ENCODE measurements around the gene HTR6.

Gene HTR6

DNA sequence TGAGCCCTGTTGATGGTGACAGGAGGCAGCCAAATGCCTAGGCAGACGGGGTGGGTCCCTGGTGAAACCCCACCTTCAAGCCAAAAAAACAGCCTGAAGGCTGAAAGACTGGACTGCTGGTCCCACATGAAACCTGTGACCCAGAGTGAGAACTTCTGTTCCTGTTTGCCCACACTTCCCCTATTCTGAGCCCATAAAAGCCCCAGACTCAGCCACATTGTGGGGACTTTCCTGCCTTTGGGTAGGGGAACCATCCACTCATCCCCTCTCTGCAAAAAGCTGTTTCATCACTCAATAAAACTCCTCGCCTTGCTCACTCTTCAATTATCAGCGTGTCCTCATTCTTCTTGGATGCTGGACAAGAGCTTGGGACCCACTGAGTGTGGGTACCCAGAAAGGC, 25.2 kb downstream of the HTR6 start:
- DNase-seq = no peak

DNA sequence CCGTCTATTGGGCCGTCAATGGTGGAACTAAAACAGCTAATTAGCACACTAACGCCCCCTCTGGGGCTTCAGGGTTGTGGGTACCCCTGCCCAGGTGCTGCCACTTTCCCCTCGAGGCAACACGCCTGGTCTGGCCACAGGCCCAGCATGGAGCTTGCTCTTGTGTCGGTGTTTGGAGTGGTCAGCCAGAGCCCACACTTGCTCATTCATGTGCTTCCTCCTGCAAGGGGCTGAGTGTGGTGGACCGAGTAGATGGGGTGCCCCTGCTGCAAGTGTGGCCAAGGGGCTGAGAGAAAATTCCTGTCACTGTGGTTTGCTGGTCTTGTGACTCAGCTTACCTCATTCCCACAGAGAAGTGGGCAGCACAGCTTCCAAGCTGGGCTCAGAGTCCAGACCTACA, 25.7 kb downstream of the HTR6 start:
- no peak for DNase-seq

DNA sequence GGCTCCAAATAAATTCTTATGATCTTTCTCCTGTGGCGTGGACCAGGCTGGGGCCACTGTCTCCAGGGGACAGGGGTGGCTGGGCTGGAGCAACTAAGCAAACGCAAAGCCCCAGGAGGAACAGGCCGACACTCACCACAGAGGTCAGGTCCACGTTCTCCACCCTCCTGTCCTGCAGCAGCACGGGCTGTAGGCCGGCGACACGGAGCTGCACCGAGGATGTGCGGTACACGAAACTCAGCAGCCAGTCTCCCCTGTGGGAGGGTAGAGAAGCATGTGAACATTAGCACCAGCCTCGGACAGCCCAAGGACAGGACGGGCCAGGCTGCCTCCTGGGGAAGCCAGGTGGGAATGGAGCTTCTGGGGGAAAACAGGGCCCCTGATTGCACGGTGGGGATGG, 29.6 kb downstream of the HTR6 start:
- no peak for DNase-seq

DNA sequence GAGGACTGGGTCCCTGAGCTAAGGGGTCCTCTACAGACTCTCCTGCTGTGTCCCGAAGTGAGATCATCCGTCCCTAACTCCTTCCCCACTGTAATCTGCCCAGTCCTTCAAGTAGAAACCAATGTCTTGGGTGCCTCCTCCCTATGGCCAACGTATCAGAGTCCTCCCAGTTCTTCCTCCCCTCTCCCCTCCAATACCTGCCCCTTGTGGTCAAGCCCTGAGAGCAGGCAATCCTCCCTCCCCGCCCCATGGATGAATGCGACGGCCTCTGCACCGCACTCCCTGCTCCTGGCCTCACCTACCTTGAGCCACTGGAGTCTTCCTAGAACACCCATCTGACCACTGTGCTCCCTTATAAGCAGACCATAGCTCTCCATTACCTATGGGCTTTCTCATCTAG, 31.1 kb downstream of the HTR6 start:
- DNase-seq = no peak

DNA sequence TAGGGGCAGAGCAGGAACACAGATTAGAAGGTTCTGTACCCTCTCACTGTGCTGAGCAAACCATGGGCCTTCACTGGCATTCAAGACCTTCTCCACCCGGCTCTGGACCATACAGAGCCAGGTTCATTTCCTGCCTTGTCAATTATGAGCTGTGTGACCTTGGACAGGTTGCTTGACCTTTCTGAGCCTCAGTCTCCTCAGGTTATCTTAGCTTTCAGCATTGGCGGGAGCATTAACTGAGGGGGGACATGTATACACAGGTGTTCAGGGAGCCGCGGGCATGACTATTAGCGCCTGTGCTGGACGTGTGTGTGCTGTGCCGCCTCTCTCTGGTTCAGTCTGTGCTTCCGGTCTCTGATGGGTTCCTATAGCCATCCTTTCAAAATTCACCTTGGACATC, 32.1 kb downstream of the HTR6 start:
- no peak for DNase-seq

DNA sequence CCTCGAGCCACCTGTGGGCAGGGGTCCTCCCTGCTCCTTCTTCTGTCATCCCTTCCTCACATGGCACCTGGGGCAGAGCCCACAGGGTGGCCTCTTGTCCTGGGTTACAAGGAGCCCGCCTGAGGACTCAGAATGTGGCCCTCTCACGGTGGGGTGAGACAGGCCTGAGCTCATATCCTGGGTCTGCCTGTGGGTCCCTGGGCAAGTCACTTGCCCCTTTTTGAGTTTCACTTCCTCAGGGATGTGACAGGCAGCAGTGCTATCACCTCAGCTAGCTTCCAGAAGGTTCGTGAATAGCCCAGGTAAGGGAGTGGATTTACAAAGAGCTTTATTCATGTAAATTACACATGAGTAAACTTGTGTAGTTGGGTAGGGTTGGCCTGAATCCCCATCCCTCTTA, 33.5 kb downstream of the HTR6 start:
- DNase-seq = no peak

DNA sequence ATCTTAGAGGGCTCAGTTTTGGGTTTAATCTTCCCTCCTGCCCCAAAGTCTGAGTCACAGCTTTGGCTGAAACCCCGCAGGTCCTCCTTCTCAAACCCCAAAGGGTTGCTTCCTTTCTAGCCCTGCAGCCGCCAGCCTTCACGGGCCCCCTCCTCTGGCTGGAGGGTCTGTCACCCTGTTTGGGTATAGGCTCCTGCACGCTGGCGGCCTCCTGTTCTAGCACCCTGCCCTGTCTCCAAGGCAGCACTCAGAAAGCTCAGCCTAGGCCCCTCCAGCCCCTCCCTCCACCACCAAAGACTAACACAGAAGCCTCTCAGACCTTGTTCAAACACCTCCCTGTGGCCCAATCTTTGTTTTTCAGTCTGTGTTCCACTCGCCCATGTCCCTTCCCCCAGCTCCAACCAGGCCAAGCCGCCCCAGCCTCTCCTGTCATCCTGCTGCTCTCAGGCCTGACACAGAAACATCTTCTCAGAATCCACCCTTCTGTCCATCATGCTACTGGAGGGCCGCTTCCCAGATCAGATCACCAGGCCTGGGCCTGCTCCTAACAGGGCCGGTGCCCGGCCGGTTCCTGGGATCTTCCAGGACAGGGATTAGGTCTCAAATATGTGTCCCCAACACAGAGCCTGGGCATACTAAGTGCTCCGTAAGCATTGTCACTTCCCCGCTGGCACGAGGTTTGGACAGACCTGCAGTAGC, 35.6 kb downstream of the HTR6 start:
- DNase-seq = no peak

DNA sequence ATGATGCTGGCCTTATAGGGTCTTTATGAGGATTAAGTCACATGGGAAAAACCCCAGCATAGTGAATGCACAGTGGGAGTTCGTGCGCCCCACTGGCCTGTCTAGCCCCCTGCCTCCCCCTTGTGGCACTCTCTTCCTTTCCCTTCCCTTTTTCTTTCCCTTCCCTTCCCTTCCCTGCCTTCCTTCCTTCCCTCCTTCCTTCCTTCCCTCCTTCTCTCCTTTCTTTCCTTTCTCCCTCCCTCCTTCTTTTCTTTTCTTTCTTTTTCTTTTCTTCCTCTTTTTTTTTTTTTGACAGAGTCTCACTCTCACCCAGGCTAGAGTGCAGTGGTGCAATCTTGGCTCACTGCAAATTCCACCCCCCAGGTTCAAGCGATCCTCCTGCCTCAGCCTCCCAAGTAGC, 38.6 kb downstream of the HTR6 start:
- DNase-seq = no peak

DNA sequence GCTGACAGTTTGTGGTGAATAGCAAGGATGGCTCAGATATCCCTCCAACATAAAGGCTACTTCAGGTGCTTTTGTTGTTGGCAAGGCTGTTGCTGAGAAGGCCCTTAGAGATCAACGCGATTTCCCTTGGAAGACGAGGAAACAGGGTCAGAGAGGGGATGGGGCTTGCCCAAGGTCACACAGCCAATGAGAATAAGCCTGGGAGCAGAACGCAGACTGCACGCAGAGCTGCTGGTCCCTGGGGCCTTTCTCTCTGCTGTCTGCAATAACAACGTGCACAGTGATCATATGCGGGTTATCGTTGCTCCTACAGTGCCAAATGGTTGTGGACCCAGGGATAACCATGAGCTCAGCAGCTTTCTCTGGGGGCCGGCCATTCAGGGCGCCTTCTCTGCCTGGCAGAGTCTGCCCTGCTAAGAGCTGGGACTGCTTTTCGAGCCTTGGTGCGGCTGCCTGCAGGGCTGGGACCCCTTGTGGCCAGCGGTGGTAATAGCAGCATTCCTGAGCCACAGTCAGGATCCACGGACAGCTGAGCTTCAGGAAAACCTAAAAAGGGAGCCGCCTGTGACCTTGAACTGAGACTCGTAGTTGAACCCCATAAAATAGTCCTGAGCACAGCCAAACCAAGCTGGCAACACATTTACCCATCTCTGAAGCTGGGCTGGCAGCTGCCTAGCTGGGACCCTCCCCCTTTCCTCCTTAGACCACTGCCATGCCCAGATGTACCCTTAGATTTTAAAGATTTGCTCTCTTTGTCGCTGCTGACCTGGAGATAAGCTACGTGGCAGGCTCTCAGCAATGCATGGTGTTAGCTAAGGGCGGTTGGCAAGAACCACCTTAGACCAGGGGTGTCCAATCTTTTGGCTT, 39.8 kb downstream of the HTR6 start:
- peak; percentile 75 for DNase-seq

DNA sequence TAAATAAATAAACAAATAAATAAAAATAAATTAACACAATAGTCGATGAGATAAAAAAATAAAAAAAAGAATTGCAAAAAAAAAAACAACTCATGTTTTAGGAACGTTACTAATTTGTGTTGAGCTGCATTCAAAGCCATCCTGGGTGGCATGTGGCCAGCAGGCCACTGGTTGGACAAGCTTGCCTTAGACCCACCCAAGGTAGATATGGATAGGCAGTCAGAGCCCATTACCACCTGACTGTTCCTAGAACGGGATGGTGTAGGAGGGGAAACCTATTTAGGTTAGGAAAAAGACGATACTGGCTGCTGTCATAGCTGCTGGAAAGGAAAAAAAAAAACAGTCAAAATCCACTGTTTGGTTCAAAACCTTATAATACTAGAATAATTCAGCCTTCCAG, 40.8 kb downstream of the HTR6 start:
- DNase-seq = no peak

DNA sequence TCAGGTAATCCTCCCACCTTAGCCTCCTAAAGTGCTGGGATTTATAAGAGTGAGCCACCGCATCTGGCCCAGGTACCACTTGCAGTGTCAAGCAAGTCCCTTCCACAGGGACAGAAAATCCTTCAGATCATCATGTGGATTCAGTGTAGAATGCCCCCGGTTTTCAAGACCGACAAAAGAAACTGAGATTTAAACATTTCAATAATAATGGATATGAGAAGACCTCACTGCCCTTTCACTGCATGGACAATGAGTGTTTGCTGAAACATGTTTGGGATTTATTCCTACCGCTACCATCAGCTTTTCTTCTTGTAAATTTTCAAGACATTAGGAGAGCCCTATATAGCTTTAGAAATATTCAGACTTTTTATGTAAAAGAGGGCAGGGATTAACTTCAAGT, 41.5 kb downstream of the HTR6 start:
- DNase-seq = no peak

DNA sequence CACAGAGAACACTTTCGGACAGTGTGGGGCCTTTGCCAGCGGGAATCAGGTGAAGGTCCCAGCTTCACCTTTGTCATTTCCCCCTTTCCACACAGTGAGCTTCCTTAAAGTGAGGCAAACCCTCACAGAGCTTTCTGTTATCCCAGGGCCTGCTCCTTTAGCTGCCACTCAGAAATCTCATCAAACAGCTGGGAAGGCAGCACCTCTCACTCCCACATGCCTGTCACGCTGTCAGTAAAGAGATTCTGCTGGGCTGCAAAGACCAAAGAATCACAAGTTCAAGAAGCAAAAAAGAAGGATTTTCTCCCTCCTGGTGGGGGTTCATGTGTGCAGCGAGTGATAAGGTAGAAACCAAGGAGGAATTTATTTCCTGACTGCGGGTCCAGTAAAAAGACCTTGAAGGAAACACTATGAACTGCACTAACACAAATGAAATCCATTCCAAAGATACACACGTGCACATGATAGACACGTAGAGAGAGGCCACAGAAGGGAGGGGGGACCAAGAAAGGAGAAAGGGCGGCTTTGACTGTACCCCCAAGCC, 44.0 kb downstream of the HTR6 start:
- no peak for DNase-seq

DNA sequence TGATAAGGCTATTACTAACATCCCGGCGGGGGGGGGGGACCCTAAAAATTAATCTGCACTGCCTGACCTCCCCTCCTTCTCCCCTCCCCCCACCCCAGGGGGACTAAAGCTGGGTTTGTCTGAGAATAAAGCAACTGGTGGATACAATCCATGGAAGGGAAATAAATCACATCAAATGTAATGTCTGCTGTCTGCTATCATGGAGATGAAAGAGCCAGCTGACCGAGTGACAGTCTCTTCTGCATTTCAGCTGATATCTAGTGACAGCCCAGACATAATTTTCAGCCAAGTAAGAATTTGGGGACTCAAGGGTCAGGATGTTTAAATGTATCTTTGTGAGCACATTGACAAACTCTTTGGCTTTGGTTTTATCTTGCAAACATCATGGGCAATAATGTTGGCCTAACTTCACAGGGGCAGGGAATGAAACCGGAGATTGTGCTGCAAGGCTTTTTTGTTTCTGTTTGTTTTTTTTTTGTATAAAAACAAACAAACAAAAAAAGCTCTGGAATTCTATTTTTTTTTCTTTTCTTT, 44.7 kb downstream of the HTR6 start:
- DNase-seq = no peak

DNA sequence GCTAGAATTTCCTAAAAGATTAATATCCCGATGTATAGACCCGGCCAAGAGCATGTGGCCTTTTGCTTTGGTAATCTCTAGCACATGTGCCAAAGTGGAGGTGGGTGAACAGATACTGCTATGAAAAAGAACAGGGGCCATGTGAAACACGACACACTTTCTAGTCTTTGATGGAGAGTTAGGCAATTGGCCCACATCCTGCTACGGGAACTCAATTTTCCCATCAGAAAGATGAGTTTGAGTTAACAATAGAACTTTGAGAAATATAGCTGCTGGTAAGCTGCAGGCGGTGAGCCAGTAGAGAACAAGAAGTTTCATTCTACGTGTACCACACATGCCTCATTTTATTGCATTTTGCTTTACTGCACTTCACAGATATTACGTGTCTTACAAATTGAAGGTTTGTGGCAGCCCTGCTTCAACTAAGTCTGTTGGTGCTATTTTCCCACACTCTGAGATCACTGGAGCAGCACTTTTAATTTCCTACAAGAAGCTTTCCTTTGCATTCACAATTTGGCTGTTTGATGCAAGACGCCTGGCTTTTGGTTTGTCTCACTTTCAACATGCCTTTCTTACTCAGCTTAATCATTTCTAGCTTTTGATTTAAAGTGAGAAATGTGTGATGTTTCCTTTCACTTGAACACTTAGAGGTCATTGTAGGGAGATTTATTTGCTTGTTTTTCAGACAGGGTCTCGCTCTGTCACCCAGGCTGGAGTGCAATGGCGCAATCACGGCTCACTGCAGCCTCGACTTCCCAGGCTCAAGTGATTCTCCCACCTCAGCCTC, 46.3 kb downstream of the HTR6 start:
- DNase-seq = no peak

DNA sequence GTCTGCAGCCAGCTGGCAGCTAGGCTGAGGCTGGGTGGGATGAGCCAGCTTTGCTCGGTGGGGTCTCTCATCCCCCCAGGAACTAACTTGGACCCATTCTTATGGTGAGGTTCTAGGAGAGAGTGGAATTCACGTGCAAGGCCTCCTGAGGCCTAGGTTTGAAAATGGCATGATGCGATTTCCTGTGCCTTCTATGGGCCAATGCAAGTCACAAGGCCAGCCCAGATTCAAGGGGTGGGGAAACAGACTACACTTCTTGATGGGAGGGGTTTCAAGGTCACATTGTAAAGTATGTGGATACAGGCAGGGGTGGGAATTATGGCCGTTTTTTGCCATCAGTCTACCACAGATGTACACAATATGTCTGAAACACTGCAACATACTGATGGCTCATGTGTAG, 48.3 kb downstream of the HTR6 start:
- DNase-seq = no peak

DNA sequence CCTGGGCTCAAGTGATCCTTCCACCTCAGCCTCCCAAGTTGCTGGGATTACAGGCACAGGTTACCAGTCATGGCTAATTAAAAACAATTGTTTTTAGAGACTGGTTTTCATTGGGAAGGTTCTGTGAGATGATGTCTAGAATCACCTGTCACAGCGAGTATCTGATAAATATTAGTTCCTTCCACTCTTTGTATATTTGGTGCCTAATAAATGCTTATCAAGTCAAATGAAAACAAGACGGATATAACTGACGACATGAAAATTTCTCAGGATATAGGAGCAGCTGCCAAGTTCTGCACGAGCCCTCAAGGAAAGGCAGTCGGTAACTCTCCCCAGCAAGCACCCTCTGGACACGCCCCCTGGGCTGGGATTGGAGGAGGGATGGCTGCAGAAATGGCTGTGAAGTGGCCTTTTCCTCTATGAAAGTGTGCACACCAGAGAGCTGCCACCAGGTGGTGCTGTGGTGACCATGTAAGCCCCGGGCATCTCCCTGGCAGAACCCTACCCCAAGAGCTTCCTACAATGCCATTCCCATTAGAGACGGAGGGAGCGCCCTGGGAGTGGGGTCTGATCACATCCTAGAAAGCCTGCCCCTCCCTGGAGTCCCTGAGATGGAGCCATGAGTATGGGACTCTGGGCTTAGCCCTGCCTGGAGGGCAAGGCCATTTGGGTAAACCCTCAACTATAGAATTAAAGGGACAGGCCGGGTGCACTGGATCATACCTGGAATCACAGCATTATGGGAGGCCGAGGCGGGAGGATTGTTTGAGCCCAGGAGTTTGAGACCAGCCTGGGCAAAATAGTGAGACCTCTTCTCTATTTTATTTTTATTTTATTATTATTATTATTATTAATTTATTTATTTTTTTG, 50.9 kb downstream of the HTR6 start:
- DNase-seq = peak; percentile 62

DNA sequence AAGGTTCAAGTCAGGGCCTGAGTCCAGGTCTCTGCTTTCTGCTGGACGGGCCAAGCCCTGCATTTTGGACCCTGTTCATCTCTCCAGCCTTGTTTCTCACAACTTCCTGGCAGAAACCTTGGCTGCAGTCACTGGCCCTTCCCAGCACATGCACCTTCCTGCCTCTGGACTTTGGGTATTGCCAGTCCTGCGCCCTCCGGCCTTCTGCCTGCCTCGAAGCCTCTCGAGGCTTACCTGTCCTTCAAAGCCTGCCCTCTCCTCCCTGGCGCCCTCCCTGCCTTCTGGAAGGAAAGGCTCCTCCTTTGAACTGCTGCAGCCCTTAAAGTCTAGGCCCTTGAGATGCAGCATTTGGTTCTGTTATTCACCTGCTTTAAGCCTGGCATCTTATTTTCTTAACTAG, 52.8 kb downstream of the HTR6 start:
- no peak for DNase-seq

DNA sequence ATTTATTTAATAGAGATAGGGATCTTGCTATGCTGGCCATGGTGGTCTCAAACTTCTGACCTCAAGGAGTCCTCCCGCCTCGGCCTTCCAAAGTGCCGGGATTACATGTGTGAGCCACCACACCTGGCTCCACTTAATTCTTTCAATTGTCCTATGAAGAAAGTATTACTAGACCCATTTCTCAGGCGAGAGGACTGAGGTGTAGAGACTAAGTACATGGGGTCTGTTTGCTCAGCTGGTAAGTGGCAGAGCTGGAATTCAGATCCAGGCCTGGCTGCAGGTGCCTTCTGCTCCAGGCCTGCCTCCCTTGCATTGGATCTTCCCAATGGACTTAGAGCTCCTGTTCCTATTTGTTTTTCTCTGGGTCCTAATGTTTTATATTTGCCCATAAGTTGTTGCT, 55.5 kb downstream of the HTR6 start:
- no peak for DNase-seq

DNA sequence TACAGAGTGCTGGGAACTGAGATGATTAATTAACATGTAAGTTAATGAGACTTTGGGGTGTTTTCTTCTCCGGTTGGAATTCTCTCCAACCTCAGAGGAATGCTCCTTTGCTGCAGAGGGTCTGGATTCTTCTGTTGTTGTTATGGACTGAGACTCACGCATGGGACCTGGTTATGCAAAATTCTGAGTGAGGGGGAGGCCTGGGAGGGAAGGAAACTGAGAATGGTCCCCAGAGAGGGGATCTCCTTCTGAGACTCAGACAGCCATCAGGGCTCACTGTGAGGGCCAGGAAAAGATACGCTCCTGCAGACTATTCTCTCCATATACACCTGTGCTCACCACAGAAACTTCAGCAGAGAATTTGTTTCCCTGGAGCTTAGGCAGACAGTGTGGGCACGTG, 56.3 kb downstream of the HTR6 start:
- DNase-seq = no peak

DNA sequence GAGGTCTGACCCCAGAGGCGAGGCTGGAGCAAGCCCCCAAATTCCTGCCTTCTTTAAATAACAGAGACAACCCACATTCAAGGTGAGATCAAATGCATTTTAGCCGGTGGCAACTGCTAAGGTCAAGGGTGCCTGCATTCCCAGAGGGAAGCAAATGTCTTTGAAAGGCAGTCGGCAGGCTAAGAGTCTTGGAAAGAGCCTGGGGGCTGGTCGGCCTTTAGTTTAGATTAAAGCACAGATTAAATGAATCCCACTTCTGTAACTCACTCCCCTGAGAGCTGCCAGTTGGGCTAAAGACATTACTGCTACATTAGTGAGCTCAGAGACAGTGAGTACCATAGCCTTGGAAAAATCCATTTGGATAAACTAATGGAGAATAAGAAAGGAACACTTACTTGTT, 59.2 kb downstream of the HTR6 start:
- no peak for DNase-seq

DNA sequence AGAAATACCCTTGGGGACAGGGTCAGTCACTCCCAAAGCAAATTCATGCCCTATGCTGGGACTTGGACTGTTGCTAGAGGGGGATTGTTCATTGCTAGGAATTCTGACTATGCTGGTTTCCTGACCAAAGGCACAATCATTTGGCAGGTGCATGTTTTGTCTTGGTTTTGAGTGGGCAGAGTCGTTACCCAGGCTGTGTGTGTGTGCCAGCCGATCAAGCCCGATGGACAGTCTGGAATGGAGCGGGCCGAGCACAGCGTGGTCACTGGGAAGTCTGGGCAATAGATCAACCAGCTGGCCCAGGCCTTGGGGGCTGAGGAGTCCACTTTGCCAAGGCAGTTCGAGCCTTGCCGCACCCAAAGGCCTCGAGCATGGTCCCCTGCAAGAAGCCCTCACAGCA, 60.9 kb downstream of the HTR6 start:
- DNase-seq = no peak
